Left renal cortex interstitium (tissue), 4 donors: ENCODE measurements around the gene CDK5. TPM values are rescaled to one million over a fixed set of nuclear protein-coding genes. Genes with fewer than 3 reads are reported as not detected.
"Not testable (repeated sequence)": the region's sequence is repeated elsewhere in the genome, so short reads cannot be mapped to it uniquely, and the experiment has no call there.

ENCODE experiments used
- DNase-seq, 4 donors: peaks; one replicate each; pipeline ENCODE4 v3.0.0-alpha.2; 2013; ENCODE audit warnings: low read depth in 4 of 4, low spot score in 2 of 4, missing footprints in 1 of 4
- polyA plus RNA-seq, 4 donors: library from polyadenylated mRNA; unstranded; fragments of 120-200 nt; gene quantifications; one replicate each; pipeline ENCODE4 v1.2.1, GENCODE V29; 2013; ENCODE audit not compliant: insufficient read length in 4 of 4

Gene CDK5
- polyA plus RNA-seq, 4 donors, result 16.9 to 20.4 (median 18.7) TPM

DNA sequence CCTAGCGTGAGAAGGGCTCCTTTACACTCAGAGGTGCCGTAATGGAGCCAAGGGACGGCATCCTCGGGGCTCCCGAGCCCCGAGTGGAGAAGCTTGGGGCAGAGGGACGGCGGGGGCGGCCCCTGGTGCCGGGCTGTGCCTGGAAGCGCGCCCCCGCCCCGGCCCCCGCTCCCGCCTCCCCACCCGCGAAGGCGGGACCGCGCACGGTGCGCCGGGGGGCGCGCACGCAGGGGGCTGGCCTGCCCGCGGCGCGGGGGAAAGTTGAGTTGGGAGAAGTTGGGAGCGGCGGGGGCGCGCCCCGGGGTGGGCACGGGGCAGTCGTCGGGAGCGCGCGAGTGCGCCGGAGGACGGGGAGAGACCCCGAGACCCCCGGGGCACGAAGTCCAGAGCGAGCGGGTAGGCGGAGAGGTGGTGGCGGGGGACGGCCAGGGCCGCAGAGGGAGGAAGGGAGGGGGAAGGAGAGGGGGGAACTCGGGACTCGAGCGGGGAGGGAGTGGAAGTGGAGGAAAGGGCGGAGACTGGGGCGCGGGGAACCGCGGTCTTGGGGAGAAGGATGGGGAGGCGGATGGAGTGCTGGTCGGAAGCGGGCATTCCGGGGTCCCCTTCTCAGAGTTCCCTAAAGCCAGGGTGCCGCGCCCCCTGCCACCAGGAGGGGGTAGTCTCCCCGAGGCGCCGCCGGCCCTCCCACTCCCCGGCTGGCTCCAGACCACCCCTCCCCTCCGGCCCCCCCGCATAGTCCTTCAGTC lies 1.8 kb upstream of the CDK5 start, which contains the start of gene SLC4A2:
SLC4A2 (plus strand) TSS at position 223 of the 746 bp plus-strand sequence. CDS start 2,399 bp downstream, outside the sequence.
- DNase-seq, result no peak

DNA sequence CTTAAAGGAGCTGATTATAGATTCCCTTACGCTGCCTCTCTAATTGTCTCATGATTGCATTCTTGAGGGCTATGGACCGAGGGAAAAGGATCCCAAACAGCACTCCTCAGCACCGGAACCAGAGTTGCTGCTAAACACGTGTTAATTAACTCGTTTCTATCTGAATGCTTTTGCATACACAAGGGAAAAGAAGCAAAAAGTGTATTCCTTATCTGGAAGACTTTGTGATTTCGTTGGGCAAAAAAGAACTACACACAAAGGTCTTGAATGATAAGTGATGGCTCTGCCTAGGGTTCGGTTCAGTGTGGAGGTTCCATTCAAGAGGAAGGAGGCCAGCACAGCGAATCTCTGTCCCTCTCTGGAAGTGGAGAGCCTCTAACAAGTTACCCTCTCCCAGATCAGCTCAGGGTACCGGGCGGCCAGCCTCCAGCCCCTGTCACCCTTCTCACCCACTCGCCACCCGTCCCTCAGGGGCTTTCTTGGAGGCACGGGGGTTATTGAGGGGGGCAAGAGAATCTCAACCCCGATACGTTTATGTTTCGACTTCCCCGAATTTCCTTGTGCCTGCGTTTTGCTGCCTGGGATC lies 1.2 kb upstream of the CDK5 start:
- no peak for DNase-seq

DNA sequence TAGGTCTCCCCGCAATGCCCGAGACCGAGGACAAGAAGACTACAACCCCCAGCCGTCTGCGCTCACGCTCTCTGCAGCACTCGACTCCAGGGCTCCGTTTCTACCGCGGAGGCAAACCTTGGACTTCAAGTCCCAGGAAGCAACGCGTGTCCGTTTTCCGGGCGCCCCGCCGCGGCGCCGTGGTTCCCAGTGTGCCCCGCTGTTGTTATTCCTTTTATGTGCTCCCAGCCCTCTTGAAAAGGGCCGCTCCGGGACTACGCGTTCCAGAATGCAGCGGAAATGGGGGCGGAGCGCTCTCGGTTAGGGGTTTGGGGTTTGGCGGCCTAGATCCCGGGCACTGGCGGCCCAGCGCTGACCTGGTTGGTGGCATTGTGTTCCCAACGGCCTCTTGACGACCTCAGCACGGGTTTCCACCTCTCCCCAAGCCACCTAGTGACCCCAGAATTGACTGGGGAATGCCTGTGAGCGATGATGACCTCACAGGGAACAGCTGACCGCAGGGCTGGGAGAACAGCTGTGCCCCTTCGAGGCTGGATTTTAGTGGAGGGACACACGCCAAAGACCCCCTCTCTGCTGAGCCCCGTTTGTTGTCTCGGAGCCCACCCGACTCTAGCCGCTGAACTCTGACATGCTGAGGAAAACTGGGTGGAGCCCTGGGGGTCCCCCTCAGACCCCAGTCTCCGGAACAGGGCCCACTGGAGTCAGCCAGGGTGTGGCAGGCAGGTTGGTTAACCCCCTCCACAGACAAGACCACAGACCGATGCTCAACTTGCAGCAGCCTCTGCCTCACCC lies 488 bp upstream of the CDK5 start:
- peak; percentile 94 to 99 (median 96) for DNase-seq

DNA sequence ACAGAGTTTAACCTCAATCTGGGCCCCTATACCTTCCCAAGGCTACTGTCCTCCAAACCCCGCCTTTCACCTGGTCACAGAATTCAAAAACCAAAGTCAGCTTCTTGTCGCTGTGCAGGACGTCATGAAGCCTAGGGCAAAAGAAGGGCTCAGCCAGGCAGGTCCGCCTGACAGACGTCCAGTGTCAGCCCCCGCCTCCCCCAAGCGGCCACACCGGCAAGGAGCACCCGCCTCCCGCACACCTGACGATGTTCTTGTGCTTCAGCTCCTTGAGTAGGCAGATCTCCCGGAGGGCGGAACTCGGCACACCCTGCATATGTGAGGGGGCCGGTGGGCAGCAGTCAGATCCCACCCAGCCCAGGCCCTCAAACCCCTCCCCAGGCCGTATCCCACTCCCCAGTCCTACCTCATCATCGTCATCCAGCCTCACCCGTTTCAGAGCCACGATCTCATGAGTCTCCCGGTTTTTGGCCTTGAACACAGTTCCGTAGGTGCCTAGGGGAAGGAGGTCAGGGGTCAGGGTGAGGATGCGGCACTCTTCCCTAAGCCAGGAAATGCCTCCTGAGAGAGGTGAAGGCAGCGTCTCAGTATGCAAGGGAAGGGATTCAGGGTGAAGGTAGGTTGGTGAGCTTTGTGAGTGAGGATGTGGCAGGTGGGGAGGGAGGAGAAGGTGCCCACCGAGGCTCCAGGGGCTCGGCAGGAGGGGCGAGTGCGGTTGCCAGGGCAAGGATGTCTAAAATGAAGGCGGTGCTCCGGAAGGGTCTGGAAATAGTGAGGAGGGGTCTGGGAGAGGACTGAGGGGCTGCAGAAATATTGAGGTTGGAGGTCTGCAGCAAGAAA lies 811 bp downstream of the CDK5 start:
- DNase-seq, result no peak

DNA sequence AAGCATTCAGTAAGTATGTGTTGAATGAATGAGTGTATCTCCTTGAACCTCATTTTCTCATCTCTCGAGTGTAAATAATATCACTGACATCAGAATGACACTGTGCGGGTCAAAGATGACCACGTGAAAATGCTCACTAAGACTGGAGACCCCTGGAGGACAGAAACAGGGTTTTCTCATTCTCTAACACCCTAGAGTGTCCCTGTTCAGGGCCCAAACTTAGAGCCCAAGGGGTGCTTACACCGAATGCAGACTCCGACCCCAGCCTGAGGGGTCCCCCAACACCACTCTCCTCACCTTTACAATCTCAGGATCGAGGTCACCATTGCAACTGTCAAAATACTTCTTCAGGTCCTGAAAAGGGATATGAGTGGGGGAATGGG lies 1.4 kb downstream of the CDK5 start:
- no peak for DNase-seq

DNA sequence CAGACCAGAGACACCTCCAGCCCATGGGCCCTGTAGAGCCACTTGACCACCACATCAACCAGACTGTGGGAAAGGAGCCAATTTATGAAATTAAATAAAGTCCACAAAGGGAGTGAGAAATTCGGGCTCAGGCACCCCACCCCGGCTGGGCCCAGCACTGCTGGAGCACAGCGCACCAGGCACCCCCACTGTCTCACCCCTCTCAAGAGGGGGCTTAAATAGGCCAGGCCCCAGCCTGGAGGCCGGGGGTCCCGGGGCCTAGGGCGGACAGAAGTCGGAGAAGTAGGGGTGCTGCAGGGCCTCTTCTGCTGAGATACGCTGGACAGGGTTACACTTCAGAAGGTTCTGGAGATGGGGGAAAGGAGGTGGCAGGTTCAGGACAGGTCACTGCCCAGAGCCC lies 3.9 kb downstream of the CDK5 start:
- DNase-seq, result no peak

DNA sequence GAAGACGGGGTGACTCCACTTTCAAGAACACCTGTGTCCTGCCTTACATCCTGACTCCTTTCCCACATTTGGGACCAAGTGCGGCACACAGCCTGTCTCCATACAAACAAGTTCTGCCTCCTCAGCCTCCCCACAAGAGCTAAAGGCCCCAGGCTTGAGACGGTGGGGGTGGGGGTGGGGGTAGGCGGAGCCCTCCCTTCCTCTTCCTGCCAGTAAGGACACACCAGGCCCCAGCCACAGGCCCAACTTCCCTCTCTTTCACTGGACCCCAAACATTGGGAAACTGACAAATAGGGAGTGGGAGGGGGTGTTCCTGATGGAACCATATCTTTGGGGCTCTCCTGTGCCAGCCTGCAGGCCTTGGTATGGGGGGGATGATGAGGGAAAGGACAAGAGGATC lies 4.6 kb downstream of the CDK5 start:
- DNase-seq, result no peak

DNA sequence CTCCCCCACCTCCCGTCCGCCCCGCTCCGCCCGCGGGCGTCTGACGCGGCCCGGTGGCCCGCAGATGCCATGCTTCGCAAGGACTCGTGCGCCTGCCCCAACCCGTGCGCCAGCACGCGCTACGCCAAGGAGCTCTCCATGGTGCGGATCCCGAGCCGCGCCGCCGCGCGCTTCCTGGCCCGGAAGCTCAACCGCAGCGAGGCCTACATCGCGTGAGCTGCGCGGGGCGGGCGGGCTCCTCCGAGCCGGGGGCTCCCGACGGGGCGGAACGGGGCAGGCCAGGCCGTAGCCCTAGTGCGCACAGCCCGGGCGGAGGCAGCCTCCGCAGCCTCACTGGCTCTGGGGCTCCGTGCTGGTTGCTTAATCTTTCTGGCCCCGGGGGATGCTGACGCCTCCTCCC lies 6.6 kb downstream of the CDK5 start:
- peak in 2 of 4 donors; percentile 55 to 69 for DNase-seq

DNA sequence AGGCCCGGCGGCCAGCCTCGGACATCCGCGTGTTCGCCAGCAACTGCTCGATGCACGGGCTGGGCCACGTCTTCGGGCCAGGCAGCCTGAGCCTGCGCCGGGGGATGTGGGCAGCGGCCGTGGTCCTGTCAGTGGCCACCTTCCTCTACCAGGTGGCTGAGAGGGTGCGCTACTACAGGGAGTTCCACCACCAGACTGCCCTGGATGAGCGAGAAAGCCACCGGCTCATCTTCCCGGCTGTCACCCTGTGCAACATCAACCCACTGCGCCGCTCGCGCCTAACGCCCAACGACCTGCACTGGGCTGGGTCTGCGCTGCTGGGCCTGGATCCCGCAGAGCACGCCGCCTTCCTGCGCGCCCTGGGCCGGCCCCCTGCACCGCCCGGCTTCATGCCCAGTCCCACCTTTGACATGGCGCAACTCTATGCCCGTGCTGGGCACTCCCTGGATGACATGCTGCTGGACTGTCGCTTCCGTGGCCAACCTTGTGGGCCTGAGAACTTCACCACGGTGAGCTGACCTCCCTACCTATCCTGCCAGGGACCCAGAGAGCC lies 8.7 kb downstream of the CDK5 start:
- no peak for DNase-seq

DNA sequence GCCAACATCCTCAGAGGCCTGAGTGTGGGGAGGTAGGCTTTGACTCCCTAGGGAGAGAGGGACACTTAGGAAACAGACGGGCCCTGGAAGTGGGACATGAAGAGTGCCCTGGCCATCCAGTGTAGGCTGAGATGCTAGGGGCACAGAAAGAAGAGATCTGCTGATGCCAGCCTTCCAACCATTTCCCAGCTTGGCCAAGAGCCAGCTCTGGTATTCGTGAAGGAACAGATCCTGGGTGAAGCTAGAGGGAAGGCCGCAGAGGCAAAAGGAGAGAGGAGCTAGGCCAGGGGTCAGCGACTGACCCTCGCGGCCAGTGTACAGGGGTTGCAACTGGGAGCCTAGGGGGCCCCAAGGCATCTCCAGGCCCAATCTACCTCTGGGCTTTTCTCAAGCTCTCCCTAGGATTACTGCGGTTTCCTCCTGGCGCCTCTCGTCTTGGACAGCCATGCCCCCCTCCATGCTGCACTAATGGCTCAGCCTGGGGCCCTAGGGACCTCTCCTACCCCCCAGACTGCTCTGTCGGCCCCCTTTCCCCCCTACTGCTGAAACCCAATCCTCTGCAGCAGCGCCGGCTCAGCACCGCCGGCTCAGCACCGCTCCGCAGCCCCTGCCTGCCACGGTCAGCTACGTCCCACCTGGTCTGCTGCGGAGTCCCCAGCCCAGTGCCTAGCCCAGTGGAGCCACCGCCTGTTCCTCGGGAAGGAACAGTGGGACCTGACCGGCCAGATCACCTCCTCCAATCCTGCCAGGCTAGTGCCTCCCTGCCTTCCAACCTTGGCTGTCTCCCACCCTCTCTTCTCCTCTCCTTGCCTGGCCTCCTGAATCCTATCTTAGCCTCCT lies 9.5 kb downstream of the CDK5 start, which contains the start of gene ASIC3:
ASIC3 (plus strand) TSS at position 556 of the 840 bp plus-strand sequence. CDS start 355 bp downstream, outside the sequence.
- no peak for DNase-seq

DNA sequence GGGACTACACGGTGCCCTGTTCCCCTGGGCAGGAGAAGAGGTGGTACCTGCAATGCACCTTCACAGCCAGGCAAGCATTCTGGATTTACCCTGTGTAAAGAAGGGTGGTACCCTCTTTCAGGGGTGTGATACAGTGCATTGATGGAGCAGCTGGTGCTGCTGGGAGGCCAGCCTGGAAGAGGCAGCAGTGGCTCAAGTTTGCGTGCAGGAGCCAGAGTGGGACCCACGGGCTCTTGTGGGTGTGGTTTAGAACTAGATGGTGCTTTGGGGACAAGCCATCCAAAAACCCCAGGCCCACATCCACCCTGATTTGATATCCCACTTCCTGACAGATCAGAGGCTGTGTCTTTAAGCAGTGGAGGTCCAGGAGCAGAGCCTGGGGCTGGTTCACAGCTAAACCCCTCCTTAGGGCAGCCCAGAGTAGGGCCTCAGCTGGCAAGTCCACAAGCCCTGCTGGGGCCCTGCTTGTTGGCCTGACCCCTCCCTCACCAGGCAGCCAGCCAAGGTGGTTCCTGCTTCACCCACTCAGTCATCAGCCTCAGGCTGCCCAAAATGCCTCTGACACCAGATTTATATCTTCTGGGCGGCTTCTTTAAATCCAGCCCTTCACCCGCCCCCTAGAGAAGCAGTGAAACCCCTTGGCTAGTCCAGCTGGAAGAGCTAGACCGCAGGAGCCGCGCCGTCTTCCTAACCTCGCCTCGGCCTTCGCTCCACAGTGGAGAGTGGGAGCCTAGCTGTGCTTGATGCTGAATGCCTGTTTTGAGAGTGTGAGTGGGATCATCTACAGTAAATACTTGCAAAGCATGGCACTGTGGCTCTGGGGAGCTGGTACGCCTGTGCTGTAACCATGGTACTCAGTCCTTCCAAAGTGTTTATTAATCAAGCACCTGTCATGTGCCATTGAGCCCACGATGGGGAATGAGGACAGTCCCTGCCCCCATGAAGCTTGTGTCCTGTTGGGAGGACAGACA lies 10.8 kb downstream of the CDK5 start:
- DNase-seq, result no peak

DNA sequence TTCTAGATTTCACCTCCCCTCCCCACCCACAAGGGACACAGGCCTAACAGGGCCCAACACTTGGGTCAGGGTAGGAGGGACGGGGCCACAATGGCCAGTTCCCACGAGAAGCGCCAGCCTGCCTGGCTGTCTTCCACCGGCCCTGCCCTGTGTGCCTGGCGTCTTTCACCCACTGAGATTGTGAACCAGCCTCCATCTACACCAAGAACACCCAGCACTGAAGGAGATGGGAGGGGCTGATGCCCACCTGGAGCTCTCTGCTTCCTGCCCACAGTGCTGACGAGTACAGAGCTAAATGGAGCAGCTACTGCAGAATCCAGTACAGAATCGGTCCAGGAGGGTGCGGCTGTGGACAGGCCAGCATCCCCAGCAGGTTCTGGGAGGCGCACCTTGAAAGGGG lies 11.7 kb downstream of the CDK5 start:
- DNase-seq, result no peak

DNA sequence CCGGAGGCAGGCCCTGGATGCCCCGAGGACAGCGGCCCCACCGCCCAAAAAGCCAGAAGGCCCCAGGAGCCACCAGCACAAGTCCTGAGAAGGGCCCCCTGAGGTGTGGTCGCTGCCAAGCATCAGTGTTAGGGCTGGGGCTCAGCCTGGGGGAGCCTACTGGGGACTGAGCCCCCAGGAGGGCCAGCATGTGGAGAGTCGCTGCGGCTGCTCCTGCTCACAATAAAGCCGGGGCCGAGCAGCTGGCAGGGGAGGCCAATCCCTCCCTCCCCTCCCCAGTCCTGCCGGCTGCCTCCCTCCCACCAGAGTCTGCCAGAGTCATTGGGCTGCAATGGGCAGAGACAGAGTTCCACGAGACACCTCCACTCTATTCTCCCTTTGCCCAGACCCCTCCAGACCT lies 12.4 kb downstream of the CDK5 start:
- DNase-seq, result no peak

DNA sequence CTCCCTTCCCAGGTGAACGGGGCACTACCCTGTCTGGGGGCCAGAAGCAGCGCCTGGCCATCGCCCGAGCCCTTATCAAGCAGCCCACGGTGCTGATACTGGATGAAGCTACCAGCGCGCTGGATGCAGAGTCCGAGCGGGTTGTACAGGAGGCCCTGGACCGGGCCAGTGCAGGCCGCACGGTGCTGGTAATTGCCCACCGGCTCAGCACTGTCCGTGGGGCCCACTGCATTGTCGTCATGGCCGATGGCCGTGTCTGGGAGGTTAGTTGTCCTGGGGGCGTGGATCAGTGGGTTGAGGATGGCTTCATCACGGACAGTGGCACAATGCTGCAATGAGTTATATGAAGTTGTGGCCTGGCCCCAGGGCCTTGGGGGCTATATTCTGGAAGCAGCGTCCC lies 13.7 kb downstream of the CDK5 start:
- no peak for DNase-seq

DNA sequence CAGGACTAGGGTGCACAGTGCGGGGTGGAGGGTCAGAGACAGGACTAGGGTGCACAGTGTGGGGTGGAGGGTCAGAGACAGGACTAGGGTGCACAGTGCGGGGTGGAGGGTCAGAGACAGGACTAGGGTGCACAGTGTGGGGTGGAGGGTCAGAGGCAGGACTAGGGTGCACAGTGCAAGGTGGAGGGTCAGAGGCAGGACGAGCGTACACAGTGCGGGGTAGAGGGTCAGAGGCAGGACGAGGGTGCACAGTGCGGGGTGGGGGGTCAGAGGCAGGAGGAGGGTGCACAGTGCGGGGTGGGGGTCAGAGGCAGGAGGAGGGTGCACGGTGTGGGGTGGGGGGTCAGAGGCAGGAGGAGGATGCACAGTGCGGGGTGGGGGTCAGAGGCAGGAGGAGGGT lies 14.2 kb downstream of the CDK5 start:
- not testable (repeated sequence) for DNase-seq

DNA sequence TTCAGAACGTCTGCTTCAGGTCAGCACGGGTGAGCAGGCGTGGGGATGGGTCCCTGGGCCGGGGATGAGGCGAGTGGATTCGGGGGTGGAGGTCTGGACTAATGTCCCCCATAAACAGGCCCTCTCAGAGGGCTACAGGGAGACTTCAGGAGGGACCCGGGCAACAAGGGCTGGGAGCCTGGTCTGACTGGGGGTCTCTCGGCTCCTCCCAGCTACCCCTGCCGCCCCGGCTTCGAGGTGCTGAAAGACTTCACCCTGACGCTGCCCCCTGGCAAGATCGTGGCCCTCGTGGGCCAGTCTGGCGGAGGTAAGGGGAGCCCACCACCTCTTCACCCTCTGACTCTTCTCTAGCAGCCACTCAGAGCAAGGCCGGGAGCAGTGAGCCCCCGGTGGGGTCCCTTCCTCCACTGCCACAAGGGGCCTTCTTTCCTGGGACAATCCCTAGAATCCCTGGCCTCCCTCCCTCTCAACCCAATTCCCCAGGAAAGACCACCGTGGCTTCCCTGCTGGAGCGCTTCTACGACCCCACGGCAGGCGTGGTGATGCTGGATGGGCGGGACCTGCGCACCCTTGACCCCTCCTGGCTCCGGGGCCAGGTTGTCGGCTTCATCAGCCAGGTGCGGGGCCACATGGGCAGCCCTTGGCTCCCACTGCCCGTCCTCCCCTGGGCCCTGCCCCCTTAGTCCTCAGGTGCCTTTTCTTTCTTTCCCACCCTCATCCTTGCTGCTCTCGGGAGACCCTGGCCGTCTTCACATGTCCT lies 16.9 kb downstream of the CDK5 start:
- DNase-seq, result no peak

DNA sequence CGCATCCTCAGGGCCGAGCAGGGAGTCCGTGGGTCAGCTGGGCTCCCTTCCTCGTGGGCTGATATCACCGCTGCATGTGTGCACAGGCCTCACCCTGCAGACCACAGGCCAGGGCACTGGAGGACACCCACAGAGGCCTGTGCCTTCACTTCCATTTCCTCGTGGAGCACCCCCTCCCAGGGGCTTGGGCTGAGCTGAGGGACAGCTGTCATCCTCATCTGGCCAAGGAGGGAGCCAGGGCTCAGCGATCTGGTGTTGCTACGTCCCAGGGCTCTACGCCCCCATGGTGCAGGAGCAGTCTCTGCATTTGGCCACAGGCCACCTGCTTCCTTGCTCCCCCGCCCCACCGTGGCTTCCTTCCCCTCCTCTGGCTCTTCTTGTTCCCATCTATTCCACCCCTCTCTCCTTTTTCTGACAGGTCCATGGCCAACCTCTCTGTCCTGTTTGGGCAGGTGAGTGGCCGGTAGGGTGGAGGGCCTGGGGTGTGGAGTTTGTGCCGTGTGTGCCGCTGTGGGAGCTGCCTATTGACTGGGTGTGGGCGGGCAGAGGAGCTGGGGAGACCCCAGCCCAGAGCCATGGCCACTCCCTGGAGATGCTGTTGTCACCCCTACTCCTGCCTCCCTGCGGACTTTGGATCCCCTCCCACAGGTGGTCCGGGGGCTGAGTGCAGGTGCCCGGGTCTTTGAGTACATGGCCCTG lies 17.7 kb downstream of the CDK5 start:
- DNase-seq, result no peak
